ENCODE measurements around the gene BBS9. TPM values are rescaled to one million over a fixed set of nuclear protein-coding genes. Genes with fewer than 3 reads are reported as not detected.

BBS9 gene
- polyA plus RNA-seq, 1 donor from 2014 or later: 9.8 TPM

DNA sequence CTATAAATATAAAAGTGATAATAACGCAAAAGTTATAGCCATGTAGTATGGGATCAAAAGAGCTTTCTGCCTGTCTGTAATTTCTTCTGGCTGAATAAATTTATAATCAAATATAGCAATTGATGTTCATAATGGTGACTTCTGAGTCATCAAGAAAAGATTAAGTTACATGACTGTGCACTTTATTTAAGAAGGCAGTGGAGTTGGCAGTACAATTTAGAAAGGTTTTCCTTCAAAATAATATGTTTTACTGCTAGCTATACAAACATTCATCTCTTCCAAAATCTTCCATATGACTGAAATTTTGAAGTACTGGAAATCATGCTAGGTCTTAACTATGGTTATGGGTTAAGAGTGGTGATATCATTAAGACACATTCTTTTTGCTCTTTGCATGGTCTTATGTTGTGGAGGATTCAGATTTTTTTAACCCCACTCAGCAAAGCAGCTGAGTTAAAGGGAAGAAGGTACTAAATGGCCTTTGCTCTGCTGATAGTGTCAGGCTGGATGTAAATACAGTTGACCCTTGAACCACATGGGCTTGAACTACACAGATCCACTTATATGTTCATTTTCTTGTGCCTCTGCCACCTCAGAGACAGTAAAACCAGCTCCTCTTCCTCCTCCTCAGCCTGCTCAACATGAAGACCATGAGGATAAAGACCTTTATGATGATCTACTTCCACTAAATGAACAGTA lies 323.6 kb downstream of the BBS9 start:
- Histone ChIP-seq H3K27me3 (ENCODE audit: insufficient read depth, low read depth, low read length) (no peaks in the 10 kb centered on the region), H3K9me2 (ENCODE audit: insufficient read depth, low read length) (no peaks in the 10 kb centered on the region), H3K9me3 (ENCODE audit: low read length) (no peaks in the 10 kb centered on the region), H3K9ac (ENCODE audit: low read length) (no peak overlapping the region), H3K79me2 (replicated peaks; ENCODE audit: insufficient read depth, low read length) (no peaks in the 10 kb centered on the region), H3K27ac (ENCODE audit: low read length) (no peak overlapping the region), H4K20me1 (ENCODE audit: insufficient read depth) (no peaks in the 10 kb centered on the region), H3F3A (ENCODE audit: insufficient read depth, low read length, poor library complexity, severe bottlenecking) (no peaks in the 10 kb centered on the region), H2AFZ (ENCODE audit: low read depth, low read length) (no peak overlapping the region), H3K4me3 (ENCODE audit: low read length) (no peak overlapping the region), H3K4me2 (ENCODE audit: low read length) (no peak overlapping the region), H3K36me3 (ENCODE audit: insufficient read depth, low read length) (no peaks in the 10 kb centered on the region)
- TF ChIP-seq POLR2AphosphoS5 (IDR thresholded peaks at IDR 0.05) (no peak), SMC3 (conservative IDR thresholded peaks at IDR 0.05; ENCODE audit: poor library complexity) (no peak), EZH2 (IDR thresholded peaks at IDR 0.05; ENCODE audit: borderline replicate concordance, insufficient read depth, low read length, poor library complexity, severe bottlenecking) (no peak), EP300 (conservative IDR thresholded peaks at IDR 0.05; ENCODE audit: poor library complexity, severe bottlenecking) (no peak), TAF1 (IDR thresholded peaks at IDR 0.05; ENCODE audit: low read depth) (no peak), MXI1 (conservative IDR thresholded peaks at IDR 0.05; ENCODE audit: poor library complexity, severe bottlenecking) (no peak)

DNA sequence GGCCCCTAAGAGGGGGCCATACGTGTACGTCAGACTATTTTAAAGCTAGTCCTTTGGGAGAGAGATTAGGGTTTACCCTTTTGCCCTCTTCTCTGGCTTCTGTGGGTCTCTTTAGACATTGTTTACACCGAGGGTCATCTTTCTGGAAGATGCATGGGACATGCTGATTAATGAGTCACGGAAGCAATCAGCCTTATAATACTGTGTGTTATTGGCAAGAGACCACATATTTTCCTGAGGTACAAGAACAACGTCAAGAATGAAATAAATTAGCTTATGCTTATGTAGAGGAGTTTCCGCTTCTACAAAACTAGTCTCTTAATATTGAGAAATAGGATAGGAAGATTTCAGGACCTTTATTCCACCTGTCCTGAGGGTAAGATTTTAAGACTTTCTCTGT lies 327.7 kb downstream of the BBS9 start:
- Histone ChIP-seq H3K4me2 (ENCODE audit: low read length) (no peak overlapping the region), H4K20me1 (ENCODE audit: insufficient read depth) (no peaks in the 10 kb centered on the region), H3K9ac (ENCODE audit: low read length) (no peak overlapping the region), H3K36me3 (ENCODE audit: insufficient read depth, low read length) (no peaks in the 10 kb centered on the region), H3F3A (ENCODE audit: insufficient read depth, low read length, poor library complexity, severe bottlenecking) (no peaks in the 10 kb centered on the region), H2AFZ (ENCODE audit: low read depth, low read length) (no peak overlapping the region), H3K9me3 (ENCODE audit: low read length) (no peaks in the 10 kb centered on the region), H3K79me2 (replicated peaks; ENCODE audit: insufficient read depth, low read length) (no peaks in the 10 kb centered on the region), H3K4me3 (ENCODE audit: low read length) (no peak overlapping the region), H3K9me2 (ENCODE audit: insufficient read depth, low read length) (no peaks in the 10 kb centered on the region), H3K27me3 (ENCODE audit: insufficient read depth, low read depth, low read length) (no peaks in the 10 kb centered on the region), H3K27ac (ENCODE audit: low read length) (no peak overlapping the region)
- TF ChIP-seq EP300 (conservative IDR thresholded peaks at IDR 0.05; ENCODE audit: poor library complexity, severe bottlenecking) (no peak), POLR2AphosphoS5 (IDR thresholded peaks at IDR 0.05) (no peak), EZH2 (IDR thresholded peaks at IDR 0.05; ENCODE audit: borderline replicate concordance, insufficient read depth, low read length, poor library complexity, severe bottlenecking) (no peak), MXI1 (conservative IDR thresholded peaks at IDR 0.05; ENCODE audit: poor library complexity, severe bottlenecking) (no peak), RAD21 (conservative IDR thresholded peaks at IDR 0.05) (no peak), SMC3 (conservative IDR thresholded peaks at IDR 0.05; ENCODE audit: poor library complexity) (no peak), TAF1 (IDR thresholded peaks at IDR 0.05; ENCODE audit: low read depth) (no peak)
- TF ChIP-seq, protein P1, sequence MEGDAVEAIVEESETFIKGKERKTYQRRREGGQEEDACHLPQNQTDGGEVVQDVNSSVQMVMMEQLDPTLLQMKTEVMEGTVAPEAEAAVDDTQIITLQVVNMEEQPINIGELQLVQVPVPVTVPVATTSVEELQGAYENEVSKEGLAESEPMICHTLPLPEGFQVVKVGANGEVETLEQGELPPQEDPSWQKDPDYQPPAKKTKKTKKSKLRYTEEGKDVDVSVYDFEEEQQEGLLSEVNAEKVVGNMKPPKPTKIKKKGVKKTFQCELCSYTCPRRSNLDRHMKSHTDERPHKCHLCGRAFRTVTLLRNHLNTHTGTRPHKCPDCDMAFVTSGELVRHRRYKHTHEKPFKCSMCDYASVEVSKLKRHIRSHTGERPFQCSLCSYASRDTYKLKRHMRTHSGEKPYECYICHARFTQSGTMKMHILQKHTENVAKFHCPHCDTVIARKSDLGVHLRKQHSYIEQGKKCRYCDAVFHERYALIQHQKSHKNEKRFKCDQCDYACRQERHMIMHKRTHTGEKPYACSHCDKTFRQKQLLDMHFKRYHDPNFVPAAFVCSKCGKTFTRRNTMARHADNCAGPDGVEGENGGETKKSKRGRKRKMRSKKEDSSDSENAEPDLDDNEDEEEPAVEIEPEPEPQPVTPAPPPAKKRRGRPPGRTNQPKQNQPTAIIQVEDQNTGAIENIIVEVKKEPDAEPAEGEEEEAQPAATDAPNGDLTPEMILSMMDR (IDR thresholded peaks at IDR 0.05; ENCODE audit: poor library complexity, severe bottlenecking): no peak
- TF ChIP-seq, protein P2, sequence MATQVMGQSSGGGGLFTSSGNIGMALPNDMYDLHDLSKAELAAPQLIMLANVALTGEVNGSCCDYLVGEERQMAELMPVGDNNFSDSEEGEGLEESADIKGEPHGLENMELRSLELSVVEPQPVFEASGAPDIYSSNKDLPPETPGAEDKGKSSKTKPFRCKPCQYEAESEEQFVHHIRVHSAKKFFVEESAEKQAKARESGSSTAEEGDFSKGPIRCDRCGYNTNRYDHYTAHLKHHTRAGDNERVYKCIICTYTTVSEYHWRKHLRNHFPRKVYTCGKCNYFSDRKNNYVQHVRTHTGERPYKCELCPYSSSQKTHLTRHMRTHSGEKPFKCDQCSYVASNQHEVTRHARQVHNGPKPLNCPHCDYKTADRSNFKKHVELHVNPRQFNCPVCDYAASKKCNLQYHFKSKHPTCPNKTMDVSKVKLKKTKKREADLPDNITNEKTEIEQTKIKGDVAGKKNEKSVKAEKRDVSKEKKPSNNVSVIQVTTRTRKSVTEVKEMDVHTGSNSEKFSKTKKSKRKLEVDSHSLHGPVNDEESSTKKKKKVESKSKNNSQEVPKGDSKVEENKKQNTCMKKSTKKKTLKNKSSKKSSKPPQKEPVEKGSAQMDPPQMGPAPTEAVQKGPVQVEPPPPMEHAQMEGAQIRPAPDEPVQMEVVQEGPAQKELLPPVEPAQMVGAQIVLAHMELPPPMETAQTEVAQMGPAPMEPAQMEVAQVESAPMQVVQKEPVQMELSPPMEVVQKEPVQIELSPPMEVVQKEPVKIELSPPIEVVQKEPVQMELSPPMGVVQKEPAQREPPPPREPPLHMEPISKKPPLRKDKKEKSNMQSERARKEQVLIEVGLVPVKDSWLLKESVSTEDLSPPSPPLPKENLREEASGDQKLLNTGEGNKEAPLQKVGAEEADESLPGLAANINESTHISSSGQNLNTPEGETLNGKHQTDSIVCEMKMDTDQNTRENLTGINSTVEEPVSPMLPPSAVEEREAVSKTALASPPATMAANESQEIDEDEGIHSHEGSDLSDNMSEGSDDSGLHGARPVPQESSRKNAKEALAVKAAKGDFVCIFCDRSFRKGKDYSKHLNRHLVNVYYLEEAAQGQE (IDR thresholded peaks at IDR 0.05; ENCODE audit: borderline replicate concordance): no peak

Data from neural cell (in vitro differentiated cells).